HCT116 (cell line): ENCODE measurements around the gene HCRTR1. TPM values are rescaled to one million over a fixed set of nuclear protein-coding genes. Genes with fewer than 3 reads are reported as not detected.

Source experiments
- ATAC-seq: fragments of 200-7000 bp; cut with Tn5 transposase; 2 replicates; pipeline ENCODE4 v1.9.1; 2020; ENCODE audit warnings: mild to moderate bottlenecking, moderate library complexity
- BruUV-seq: library from RNA; stranded (reverse); fragments of 400-500 nt; replicated peaks from 2 replicates; lab custom pipeline; 2021; lab: Mats Ljungman, UMichigan
- CTCF ChIA-PET: fragments of 300-600 bp; sonication (Branson Sonifier 250); formaldehyde crosslinking; loops from one replicate; lab custom pipeline; 2021; ENCODE audit warnings: antibody characterized with exemption; lab: Charles Lee
- POLR2A ChIA-PET: fragments of 300-600, 350-600 bp; sonication (Branson Sonifier 250); formaldehyde crosslinking; loops from one replicate; lab custom pipeline; 2021; ENCODE audit warnings: antibody characterized with exemption; lab: Charles Lee
- RAD21 ChIA-PET, 2 experiments: fragments of 300-600 bp; sonication (Branson Sonifier 250); formaldehyde crosslinking; loops; one replicate each; lab custom pipeline; 2023; ENCODE audit warnings: low total read pairs in 2 of 2; ENCODE audit not compliant: uncharacterized antibody in 2 of 2, unreplicated experiment in 2 of 2, low non-redundant PET in 1 of 2; lab: Charles Lee
- DNase-seq: peaks from one replicate; pipeline ENCODE4 v3.0.0-alpha.2; 2010; ENCODE audit warnings: low read depth, low spot score
- H2AFZ ChIP-seq: fragments of 200-600 bp; shearing (Covaris generic), sonication (generic); 2 replicates; pipeline ENCODE4 v1.6.1; 2017; ENCODE audit warnings: low read depth, mixed run types, mixed read lengths, antibody characterized with exemption, low read length; ENCODE audit not compliant: poor library complexity, severe bottlenecking
- H3K27ac ChIP-seq: 2 replicates; pipeline ENCODE4 v1.5.1; 2012; ENCODE audit warnings: low read depth, low read length
- H3K27me3 ChIP-seq: fragments of 200-600 bp; sonication (generic); 2 replicates; pipeline ENCODE4 v1.6.1; 2016; ENCODE audit warnings: mixed run types, low read length, mixed read lengths; ENCODE audit not compliant: insufficient read depth
- H3K36me3 ChIP-seq, 2 experiments: fragments of 200-500 bp in 1 of 2; fragments of 200-600 bp in 1 of 2; sonication (Bioruptor generic) in 1 of 2; sonication (generic) in 1 of 2; 2 replicates each; pipeline versions ENCODE4 v1.5.1 to v1.6.1; 2014 to 2016; ENCODE audit warnings: low read length in 2 of 2, inconsistent platforms in 1 of 2, mixed read lengths in 1 of 2, mixed run types in 1 of 2; ENCODE audit not compliant: insufficient read depth in 2 of 2, control insufficient read depth in 1 of 2
- H3K4me1 ChIP-seq, 2 experiments: fragments of 200-600 bp in 1 of 2; sonication (generic) in 1 of 2; 2 replicates each; pipeline versions ENCODE4 v1.5.1 to v1.6.1; 2012 to 2017; ENCODE audit warnings: low read length in 2 of 2, inconsistent platforms in 1 of 2, mild to moderate bottlenecking in 1 of 2, mixed read lengths in 1 of 2, mixed run types in 1 of 2, moderate library complexity in 1 of 2; ENCODE audit not compliant: insufficient read depth in 2 of 2, control insufficient read depth in 1 of 2
- H3K4me2 ChIP-seq: fragments of 200-600 bp; sonication (generic); 2 replicates; pipeline ENCODE4 v1.6.1; 2017; ENCODE audit warnings: mixed run types, low read length, mixed read lengths
- H3K4me3 ChIP-seq, 2 experiments: fragments of 200-600 bp in 1 of 2; sonication (generic) in 1 of 2; replicated peaks in 1 of 2; 2 replicates each; pipeline ENCODE4 v1.5.1; 2011 to 2016; ENCODE audit warnings: low read length in 2 of 2, control low read depth in 1 of 2, low read depth in 1 of 2, mild to moderate bottlenecking in 1 of 2, mixed read lengths in 1 of 2, mixed run types in 1 of 2
- H3K79me2 ChIP-seq: fragments of 200-600 bp; sonication (generic); 2 replicates; pipeline ENCODE4 v1.6.1; 2017; ENCODE audit warnings: mild to moderate bottlenecking, mixed run types, low read length, moderate library complexity, mixed read lengths; ENCODE audit not compliant: insufficient read depth
- H3K9ac ChIP-seq: fragments of 200-600 bp; sonication (generic); 2 replicates; pipeline ENCODE4 v1.6.1; 2016; ENCODE audit warnings: low read length, mixed read lengths
- H3K9me2 ChIP-seq: fragments of 200-600 bp; sonication (generic), shearing (Covaris generic); 2 replicates; pipeline ENCODE4 v1.6.1; 2017; ENCODE audit warnings: mixed run types, mild to moderate bottlenecking, moderate library complexity; ENCODE audit not compliant: insufficient read depth
- H3K9me3 ChIP-seq, 2 experiments: fragments of 200-500 bp in 1 of 2; fragments of 200-600 bp in 1 of 2; sonication (Bioruptor generic) in 1 of 2; sonication (generic) in 1 of 2; 2 replicates each; pipeline ENCODE4 v1.6.1; 2014 to 2017; ENCODE audit warnings: low read length in 2 of 2, mixed read lengths in 2 of 2, inconsistent platforms in 1 of 2, low read depth in 1 of 2, mild to moderate bottlenecking in 1 of 2, mixed run types in 1 of 2, moderate library complexity in 1 of 2; ENCODE audit not compliant: control insufficient read depth in 1 of 2, insufficient read depth in 1 of 2
- H4K20me1 ChIP-seq: fragments of 200-600 bp; sonication (generic), shearing (Covaris generic); 2 replicates; pipeline ENCODE4 v1.6.1; 2017; ENCODE audit warnings: mixed run types, mild to moderate bottlenecking, moderate library complexity; ENCODE audit not compliant: insufficient read depth
- CEBPB ChIP-seq: IDR thresholded peaks from 2 replicates; pipeline ENCODE4 v1.6.1; 2012; ENCODE audit warnings: low read depth
- CTCF ChIP-seq, 3 experiments: fragments of 200-600 bp in 1 of 3; sonication (generic) in 1 of 3; IDR thresholded peaks in 2 of 3; conservative IDR thresholded peaks in 1 of 3; 2 replicates each; pipeline ENCODE4 v1.5.1; 2012 to 2017; ENCODE audit warnings: low read depth in 2 of 3, low read length in 2 of 3, antibody characterized with exemption in 1 of 3, borderline replicate concordance in 1 of 3, control low read depth in 1 of 3, mild to moderate bottlenecking in 1 of 3, mixed read lengths in 1 of 3, mixed run types in 1 of 3, moderate library complexity in 1 of 3; ENCODE audit not compliant: insufficient read depth in 1 of 3
- EZH2 ChIP-seq: fragments of 200-600 bp; sonication (generic); IDR thresholded peaks from 2 replicates; pipeline ENCODE4 v1.6.1; 2017; ENCODE audit warnings: antibody characterized with exemption, mixed run types
- EZH2phosphoT487 ChIP-seq: fragments of 200-600 bp; IDR thresholded peaks from 2 replicates; pipeline ENCODE4 v1.6.1; 2018; ENCODE audit warnings: antibody characterized with exemption, borderline replicate concordance
- FOSL1 ChIP-seq: IDR thresholded peaks from 2 replicates; pipeline ENCODE4 v1.6.1; 2012; ENCODE audit warnings: low read depth
- JUND ChIP-seq: IDR thresholded peaks from 2 replicates; pipeline ENCODE4 v1.6.1; 2012
- SIN3A ChIP-seq: IDR thresholded peaks from 2 replicates; pipeline ENCODE4 v1.6.1; 2012; ENCODE audit warnings: low read depth
- TCF7L2 ChIP-seq: IDR thresholded peaks from 2 replicates; pipeline ENCODE4 v1.7.0; 2011; ENCODE audit warnings: borderline replicate concordance, inconsistent platforms; ENCODE audit not compliant: insufficient read depth, insufficient read length; ENCODE audit errors: extremely low read depth
- ZBTB33 ChIP-seq: IDR thresholded peaks from 2 replicates; pipeline ENCODE4 v1.6.1; 2011; ENCODE audit warnings: mild to moderate bottlenecking, low read length, moderate library complexity; ENCODE audit not compliant: insufficient replicate concordance; ENCODE audit errors: extremely low read depth
- intact Hi-C: fragments of 100-400 bp; cut with micrococcal nuclease; formaldehyde crosslinking; loops from 2 replicates; pipeline ENCODE4 v1.10.0; 2022
- total RNA-seq: library from RNA; stranded (reverse); gene quantifications from one replicate; pipeline ENCODE4 v1.2.1, GENCODE V29; 2021; ENCODE audit not compliant: unreplicated experiment

The HCRTR1 gene
- total RNA-seq, 1 experiment from 2014 or later: not detected

GRCh38 chr1:31568895-31569595 lies 48.4 kb upstream of the HCRTR1 start (continued):
- TF ChIP-seq CTCF (IDR thresholded peaks at IDR 0.05 in 2 of 3, conservative IDR thresholded peaks at IDR 0.05 in 1 of 3; ENCODE audit: borderline replicate concordance in 1 of 3, insufficient read depth in 1 of 3, low read depth in 2 of 3, low read length in 2 of 3) (no peak), EZH2phosphoT487 (no peak)
- TF ChIP-seq, all 23 proteins: peak for 0

- ATAC-seq: no peak
- Histone ChIP-seq H3K9me2 (no peaks in the 10 kb centered on the region), H2AFZ (no peak overlapping the region), H3K36me3 (no peaks in the 10 kb centered on the region), H3K4me2 (no peak overlapping the region), H3K4me3 (no peak overlapping the region), H3K9ac (no peak overlapping the region), H3K9me3 (no peaks in the 10 kb centered on the region), H3K4me1 (peaks cover 31 to 71% of the 10 kb centered on the region in 2 experiments), H3K79me2 (no peaks in the 10 kb centered on the region), H4K20me1 (no peaks in the 10 kb centered on the region), H3K27ac (no peak overlapping the region), H3K27me3 (no peaks in the 10 kb centered on the region)
- BruUV-seq: no TSS peak
- ChIA-PET RAD21 (no interaction called here), POLR2A (no interaction called here), CTCF (interaction anchor here (1.4 kb wide), 1 partner anchor 18 kb away, joined by 6 read pairs; no protein-coding TSS in a partner anchor)
- intact Hi-C loops: no loop called here
- TF ChIP-seq JUND: no peak
- TF ChIP-seq ZBTB33: no peak
- no peak for TF ChIP-seq CTCF (IDR thresholded peaks at IDR 0.05 in 2 of 3, conservative IDR thresholded peaks at IDR 0.05 in 1 of 3; ENCODE audit: borderline replicate concordance in 1 of 3, insufficient read depth in 1 of 3, low read depth in 2 of 3, low read length in 2 of 3)
- TF ChIP-seq FOSL1: no peak
- TF ChIP-seq TCF7L2: no peak
- no peak for TF ChIP-seq SIN3A
- no peak for TF ChIP-seq EZH2
- no peak for TF ChIP-seq CEBPB
- DNase-seq: no peak
These were observed 47.8 kb upstream of the HCRTR1 start for GRCh38 chr1:31569596-31570173.
